Neutrophil (primary cell): ENCODE measurements around the gene PSMB1.

Experiments used
- H3K27ac ChIP-seq: fragments of 200-600 bp; sonication (generic); 2 replicates; pipeline ENCODE4 v1.5.1; 2016; ENCODE audit warnings: mild to moderate bottlenecking, moderate library complexity
- H3K27me3 ChIP-seq: fragments of 200-600 bp; sonication (generic); 2 replicates; pipeline ENCODE4 v1.6.0; 2016; ENCODE audit warnings: mild to moderate bottlenecking
- H3K36me3 ChIP-seq: fragments of 200-600 bp; sonication (generic); 2 replicates; pipeline ENCODE4 v1.5.1; 2017
- H3K4me1 ChIP-seq, 2 experiments: fragments of 200-600 bp in 1 of 2; sonication (generic) in 1 of 2; 1 replicate in 1 of 2; 2 replicates in 1 of 2; pipeline versions ENCODE4 v1.5.1 to v1.6.1; 2013 to 2016; ENCODE audit warnings: low read depth in 1 of 2, low read length in 1 of 2, mild to moderate bottlenecking in 1 of 2, moderate library complexity in 1 of 2; ENCODE audit not compliant: control insufficient read depth in 1 of 2, insufficient read depth in 1 of 2
- H3K4me3 ChIP-seq, 2 experiments: fragments of 200-600 bp in 1 of 2; sonication (generic) in 1 of 2; 1 replicate in 1 of 2; 2 replicates in 1 of 2; pipeline ENCODE4 v1.5.1; 2013 to 2016; ENCODE audit warnings: low read depth in 1 of 2, low read length in 1 of 2, mild to moderate bottlenecking in 1 of 2, moderate library complexity in 1 of 2
- H3K9me3 ChIP-seq: fragments of 200-600 bp; sonication (generic); 2 replicates; pipeline ENCODE4 v1.5.1; 2016
- CTCF ChIP-seq: fragments of 200-600 bp; sonication (generic); IDR thresholded peaks from 2 replicates; pipeline ENCODE4 v1.5.1; 2016; ENCODE audit warnings: antibody characterized with exemption

The PSMB1 gene

GRCh38 chr6:170497841-170498301 is 55.2 kb downstream of the PSMB1 start:
- no peak overlapping the region for H3K27ac ChIP-seq
- H3K4me3 ChIP-seq: no peak overlapping the region
- no peaks in the 10 kb centered on the region for H3K36me3 ChIP-seq
- H3K9me3 ChIP-seq: no peaks in the 10 kb centered on the region
- H3K4me1 ChIP-seq: no peaks in the 10 kb centered on the region
- H3K27me3 ChIP-seq: peaks cover 38% of the 10 kb centered on the region
- TF ChIP-seq CTCF: no peak

- no peaks in the 10 kb centered on the region for H3K4me1 ChIP-seq
- no peaks in the 10 kb centered on the region for H3K9me3 ChIP-seq
- H3K4me3 ChIP-seq: no peak overlapping the region
- TF ChIP-seq CTCF: no peak
- H3K27ac ChIP-seq: no peak overlapping the region
- no peaks in the 10 kb centered on the region for H3K36me3 ChIP-seq
- H3K27me3 ChIP-seq: peaks cover 40% of the 10 kb centered on the region
These were observed 59.8 kb downstream of the PSMB1 start for GRCh38 chr6:170493354-170493753.

- no peak overlapping the region for H3K27ac ChIP-seq
- H3K4me1 ChIP-seq: no peaks in the 10 kb centered on the region
- H3K4me3 ChIP-seq: no peak overlapping the region
- H3K9me3 ChIP-seq: no peaks in the 10 kb centered on the region
- no peaks in the 10 kb centered on the region for H3K36me3 ChIP-seq
- H3K27me3 ChIP-seq: peaks cover 22% of the 10 kb centered on the region
- no peak for TF ChIP-seq CTCF
These were observed 62.8 kb downstream of the PSMB1 start for GRCh38 chr6:170490259-170490658.

- H3K27me3 ChIP-seq: peaks cover 18% of the 10 kb centered on the region
- H3K9me3 ChIP-seq: no peaks in the 10 kb centered on the region
- no peak for TF ChIP-seq CTCF
- H3K27ac ChIP-seq: no peak overlapping the region
- H3K36me3 ChIP-seq: no peaks in the 10 kb centered on the region
- H3K4me3 ChIP-seq: no peak overlapping the region
- no peaks in the 10 kb centered on the region for H3K4me1 ChIP-seq
These were observed 63.3 kb downstream of the PSMB1 start for GRCh38 chr6:170489836-170490235.

GRCh38 chr6:170487707-170488329 is 65.3 kb downstream of the PSMB1 start:
- Histone ChIP-seq H3K4me1 (no peaks in the 10 kb centered on the region), H3K4me3 (no peak overlapping the region), H3K27me3 (peaks cover 2% of the 10 kb centered on the region), H3K27ac (no peak overlapping the region), H3K9me3 (no peaks in the 10 kb centered on the region), H3K36me3 (no peaks in the 10 kb centered on the region)
- no peak for TF ChIP-seq CTCF

- no peaks in the 10 kb centered on the region for H3K9me3 ChIP-seq
- no peak overlapping the region for H3K27ac ChIP-seq
- H3K36me3 ChIP-seq: no peaks in the 10 kb centered on the region
- no peaks in the 10 kb centered on the region for H3K27me3 ChIP-seq
- no peak for TF ChIP-seq CTCF
- H3K4me3 ChIP-seq: no peak overlapping the region
- no peaks in the 10 kb centered on the region for H3K4me1 ChIP-seq
These were observed 67.9 kb downstream of the PSMB1 start for GRCh38 chr6:170485159-170485558.
